HG03565 (cell line): ENCODE measurements around the gene ASXL2.
"Not testable (repeated sequence)": the region's sequence is repeated elsewhere in the genome, so short reads cannot be mapped to it uniquely, and the experiment has no call there.

Source experiments
- ATAC-seq: cut with Tn5 transposase; IDR thresholded peaks from one replicate; pipeline ENCODE4 v1.9.1; 2021; ENCODE audit warnings: mild to moderate bottlenecking, moderate library complexity; ENCODE audit not compliant: unreplicated experiment

The ASXL2 gene

GRCh38 chr2:25878361-25879132, at the start of gene ASXL2:
Gene ASXL2 (minus strand): TSS chr2:25878487. CDS start chr2:25878222, 265 bp downstream.
- ATAC-seq: peak; percentile 88

GRCh38 chr2:25926984-25927756, 48.9 kb upstream of the ASXL2 start:
- ATAC-seq: no peak

GRCh38 chr2:25922501-25922900, 44.2 kb upstream of the ASXL2 start:
- ATAC-seq: no peak

GRCh38 chr2:25920786-25921415, 42.6 kb upstream of the ASXL2 start:
- ATAC-seq: no peak

GRCh38 chr2:25920336-25920735, 42.0 kb upstream of the ASXL2 start:
- ATAC-seq: no peak

- no peak for ATAC-seq
These were observed 39.5 kb upstream of the ASXL2 start for GRCh38 chr2:25917832-25918231.

- ATAC-seq: not testable (repeated sequence)
These were observed 39.1 kb upstream of the ASXL2 start for GRCh38 chr2:25917411-25917810.

- ATAC-seq: not testable (repeated sequence)
These were observed 37.9 kb upstream of the ASXL2 start for GRCh38 chr2:25915944-25916772.

- not testable (repeated sequence) for ATAC-seq
These were observed 37.1 kb upstream of the ASXL2 start for GRCh38 chr2:25915411-25915810.

- ATAC-seq: not testable (repeated sequence)
These were observed 35.3 kb upstream of the ASXL2 start for GRCh38 chr2:25913696-25913973.

- ATAC-seq: no peak
These were observed 34.8 kb upstream of the ASXL2 start for GRCh38 chr2:25912851-25913695.

GRCh38 chr2:25909574-25909973, 31.3 kb upstream of the ASXL2 start:
- not testable (repeated sequence) for ATAC-seq

GRCh38 chr2:25905126-25905525, 26.8 kb upstream of the ASXL2 start:
- ATAC-seq: no peak

GRCh38 chr2:25903216-25903776, 25.0 kb upstream of the ASXL2 start:
- no peak for ATAC-seq

- no peak for ATAC-seq
These were observed 21.2 kb upstream of the ASXL2 start for GRCh38 chr2:25899404-25899970.

- ATAC-seq: no peak
These were observed 19.2 kb upstream of the ASXL2 start for GRCh38 chr2:25897506-25897905.

- not testable (repeated sequence) for ATAC-seq
These were observed 18.0 kb upstream of the ASXL2 start for GRCh38 chr2:25896308-25896707.

GRCh38 chr2:25895610-25896009, 17.3 kb upstream of the ASXL2 start:
- ATAC-seq: no peak

- ATAC-seq: no peak
These were observed 16.7 kb upstream of the ASXL2 start for GRCh38 chr2:25895018-25895417.
